HG03432 (cell line): ENCODE results near the gene CMTM3.
"Not testable (repeated sequence)": the region's sequence is repeated elsewhere in the genome, so short reads cannot be mapped to it uniquely, and the experiment has no call there.

ENCODE experiments used
- ATAC-seq: cut with Tn5 transposase; IDR thresholded peaks from one replicate; pipeline ENCODE4 v1.9.1; 2021; ENCODE audit warnings: mild to moderate bottlenecking, moderate library complexity; ENCODE audit not compliant: unreplicated experiment

Gene CMTM3

GRCh38 chr16:66658860-66659190 lies 54.3 kb downstream of the CMTM3 start:
- no peak for ATAC-seq

- ATAC-seq: no peak
These were observed 56.1 kb downstream of the CMTM3 start for GRCh38 chr16:66660422-66661209.

GRCh38 chr16:66661210-66661560 lies 56.7 kb downstream of the CMTM3 start:
- no peak for ATAC-seq

- not testable (repeated sequence) for ATAC-seq
These were observed 57.3 kb downstream of the CMTM3 start for GRCh38 chr16:66661671-66662346.

GRCh38 chr16:66662445-66663194 lies 58.1 kb downstream of the CMTM3 start:
- ATAC-seq: no peak
